ENCODE measurements around the gene PDE4B. TPM values are rescaled to one million over a fixed set of nuclear protein-coding genes. Genes with fewer than 3 reads are reported as not detected.
"Not testable (repeated sequence)": the region's sequence is repeated elsewhere in the genome, so short reads cannot be mapped to it uniquely, and the experiment has no call there.

Gene PDE4B
- total RNA-seq, 1 donor from 2014 or later: 2.4 TPM

- DNase-seq (ENCODE audit: low spot score) (no peak), ATAC-seq (no peak)
Observed at GRCh38 chr1:66401244-66401643, 608.5 kb downstream of the PDE4B start.

GRCh38 chr1:66402194-66402593 is 609.5 kb downstream of the PDE4B start:
- no peak for DNase-seq (ENCODE audit: low spot score)
- ATAC-seq: peak; percentile 36

GRCh38 chr1:66403007-66403731 is 610.5 kb downstream of the PDE4B start:
- ATAC-seq: no peak
- no peak for DNase-seq (ENCODE audit: low spot score)

- no peak for DNase-seq (ENCODE audit: low spot score)
- ATAC-seq: no peak
Observed at GRCh38 chr1:66405061-66405460, 612.4 kb downstream of the PDE4B start.

GRCh38 chr1:66411449-66411848 is 618.8 kb downstream of the PDE4B start:
- DNase-seq (ENCODE audit: low spot score); ATAC-seq: not testable (repeated sequence)

GRCh38 chr1:66412704-66413103 is 620.0 kb downstream of the PDE4B start:
- ATAC-seq: peak; percentile 83
- DNase-seq (ENCODE audit: low spot score): no peak

- no peak for ATAC-seq
- no peak for DNase-seq (ENCODE audit: low spot score)
Observed at GRCh38 chr1:66413136-66413837, 620.6 kb downstream of the PDE4B start.

- DNase-seq (ENCODE audit: low spot score): no peak
- ATAC-seq: no peak
Observed at GRCh38 chr1:66413838-66414175, 621.1 kb downstream of the PDE4B start.

GRCh38 chr1:66415281-66415680 is 622.6 kb downstream of the PDE4B start:
- ATAC-seq (no peak), DNase-seq (ENCODE audit: low spot score) (no peak)

- no peak for ATAC-seq
- DNase-seq (ENCODE audit: low spot score): no peak
Observed at GRCh38 chr1:66415866-66416265, 623.2 kb downstream of the PDE4B start.

- no peak for DNase-seq (ENCODE audit: low spot score)
- ATAC-seq: peak; percentile 48
Observed at GRCh38 chr1:66416295-66416694, 623.6 kb downstream of the PDE4B start.

GRCh38 chr1:66418021-66418420 is 625.3 kb downstream of the PDE4B start:
- no peak for DNase-seq (ENCODE audit: low spot score)

GRCh38 chr1:66420171-66420570 is 627.5 kb downstream of the PDE4B start:
- not testable (repeated sequence) for DNase-seq (ENCODE audit: low spot score); ATAC-seq

More at GRCh38 chr1:66418021-66418420, 625.3 kb downstream of the PDE4B start:
- ATAC-seq: no peak

- ATAC-seq: not testable (repeated sequence)
Observed at GRCh38 chr1:66420906-66421305, 628.2 kb downstream of the PDE4B start.

GRCh38 chr1:66422804-66423203 is 630.1 kb downstream of the PDE4B start:
- ATAC-seq: peak; percentile 97
- peak; percentile 73 for DNase-seq (ENCODE audit: low spot score)

More at GRCh38 chr1:66420906-66421305, 628.2 kb downstream of the PDE4B start:
- DNase-seq (ENCODE audit: low spot score): not testable (repeated sequence)

Measured in left lobe of liver (tissue), 2 donors.